Heart right ventricle (tissue), 16 donors: ENCODE measurements around the gene TPP2. TPM values are rescaled to one million over a fixed set of nuclear protein-coding genes. Genes with fewer than 3 reads are reported as not detected.

Experiments
- ATAC-seq, 8 donors: fragments of 200-7000 bp; cut with Tn5 transposase; one replicate each; pipeline ENCODE4 v1.9.1; 2020; ENCODE audit warnings: mild to moderate bottlenecking in 8 of 8, moderate library complexity in 8 of 8, moderate number of reproducible peaks in 1 of 8
- DNase-seq, 2 donors: peaks; one replicate each; pipeline ENCODE4 v3.0.0-alpha.2; 2020
- H3K27ac ChIP-seq, 10 donors: fragments of 200-600 bp; sonication (generic) in 2 of 10; one replicate each; pipeline versions ENCODE4 v1.5.0 to v1.8.0; 2020 to 2022; ENCODE audit warnings: mild to moderate bottlenecking in 3 of 10
- H3K27me3 ChIP-seq, 7 donors: fragments of 200-600 bp; one replicate each; pipeline ENCODE4 v1.8.0; 2021 to 2022; ENCODE audit warnings: mild to moderate bottlenecking in 2 of 7
- H3K36me3 ChIP-seq, 9 donors: fragments of 200-600 bp; sonication (generic) in 1 of 9; one replicate each; pipeline versions ENCODE4 v1.5.0 to v1.8.0; 2020 to 2022; ENCODE audit warnings: mild to moderate bottlenecking in 2 of 9
- H3K4me1 ChIP-seq, 9 donors: fragments of 200-600 bp; sonication (generic) in 1 of 9; one replicate each; pipeline versions ENCODE4 v1.5.0 to v1.8.0; 2020 to 2022; ENCODE audit warnings: mild to moderate bottlenecking in 4 of 9
- H3K4me3 ChIP-seq, 10 donors: fragments of 200-600 bp; sonication (generic) in 2 of 10; one replicate each; pipeline versions ENCODE4 v1.5.0 to v1.8.0; 2020 to 2022; ENCODE audit warnings: mild to moderate bottlenecking in 7 of 10, moderate library complexity in 2 of 10
- H3K9me3 ChIP-seq, 11 donors: fragments of 200-600 bp in 10 of 11; sonication (generic) in 2 of 11; one replicate each; pipeline versions ENCODE4 v1.5.0 to v1.8.0; 2013 to 2022; ENCODE audit warnings: mild to moderate bottlenecking in 2 of 11, control low read depth in 1 of 11, moderate library complexity in 1 of 11
- WGBS, 2 donors: extraction: QIAGEN DNeasy Blood & Tissue Kit; methylation state at CpG; one replicate each; pipeline ENCODE4 v1.1.7; 2013; ENCODE audit warnings: inconsistent platforms in 1 of 2; 5-methylcytosine and 5-hydroxymethylcytosine counted together
- intact Hi-C, 10 donors: fragments of 100-400 bp; cut with DNase I; formaldehyde crosslinking; loops; one replicate each; pipeline versions ENCODE4 v1.11.1 to v1.14.2; 2022
- polyA plus RNA-seq, 2 donors: library from polyadenylated mRNA; stranded (reverse); fragments of 200-250 nt; gene quantifications; one replicate each; pipeline ENCODE4 v1.2.3, GENCODE V29; 2013
- total RNA-seq, 10 donors: library from RNA; stranded (reverse); fragmentation: NEBNext Ultra II Directional in 3 of 10; extraction: Animal tissue kit (Norgen Biotek cat#: 25700) in 3 of 10; gene quantifications; one replicate each; pipeline versions ENCODE4 v1.2.1 to v1.2.4, GENCODE V29; 2021 to 2023
- TF ChIP-seq, protein P1 (sequence below), 9 donors: fragments of 200-600 bp; sonication (generic) in 2 of 9; IDR thresholded peaks; one replicate each; pipeline versions ENCODE4 v1.5.0 to v1.8.0; 2021 to 2022; ENCODE audit warnings: antibody characterized with exemption in 9 of 9, mild to moderate bottlenecking in 5 of 9, moderate library complexity in 1 of 9
- donor health status: Arrhythmogenic right ventricular cardiomyopathy.
- donor health status: ischemic (EF 13 %, LVEDD 7.1; RV severe dilation, severe dysfunction).
- donor health status: healthy with polysubstance abuse.
- donor health status: DM: no; HTN: yes; CAD: no.
- donor health status: DM: no; HTN: no; CAD: no.
- donor health status: ischemic (EF 25% LVEDD 6.9; RV normal size, moderate dysfunction).
- donor health status: ischemic (EF 25% LVEDD 5.7; RV mildly dilated, moderate dysfunction).
- donor health status: healthy.
- donor health status: DM: yes; HTN: yes; CAD: no.
- donor health status: Ischemic cardiomyopathy.
- donor health status: ischemic (EF 35%, LVEDD 5.7; RV mildly dilated, moderate dysfunction).
- donor health status: nonischemic (EF 11% LVEDD 7.7; RV severe dilation, severe dysfunction).
- donor health status: DM: yes; HTN: yes; CAD: no.
- donor health status: PGD.
- donor health status: ischemic (EF 29% LVEDD 5.4; RV normal size, mild dysfunction).
- donor health status: nonischemic (EF 23%, LVEDD 6.1; RV moderate dilation, normal function).

The TPP2 gene
- total and polyA plus RNA-seq, 12 donors: 13.2 to 36.8 (median 31.1) TPM

DNA sequence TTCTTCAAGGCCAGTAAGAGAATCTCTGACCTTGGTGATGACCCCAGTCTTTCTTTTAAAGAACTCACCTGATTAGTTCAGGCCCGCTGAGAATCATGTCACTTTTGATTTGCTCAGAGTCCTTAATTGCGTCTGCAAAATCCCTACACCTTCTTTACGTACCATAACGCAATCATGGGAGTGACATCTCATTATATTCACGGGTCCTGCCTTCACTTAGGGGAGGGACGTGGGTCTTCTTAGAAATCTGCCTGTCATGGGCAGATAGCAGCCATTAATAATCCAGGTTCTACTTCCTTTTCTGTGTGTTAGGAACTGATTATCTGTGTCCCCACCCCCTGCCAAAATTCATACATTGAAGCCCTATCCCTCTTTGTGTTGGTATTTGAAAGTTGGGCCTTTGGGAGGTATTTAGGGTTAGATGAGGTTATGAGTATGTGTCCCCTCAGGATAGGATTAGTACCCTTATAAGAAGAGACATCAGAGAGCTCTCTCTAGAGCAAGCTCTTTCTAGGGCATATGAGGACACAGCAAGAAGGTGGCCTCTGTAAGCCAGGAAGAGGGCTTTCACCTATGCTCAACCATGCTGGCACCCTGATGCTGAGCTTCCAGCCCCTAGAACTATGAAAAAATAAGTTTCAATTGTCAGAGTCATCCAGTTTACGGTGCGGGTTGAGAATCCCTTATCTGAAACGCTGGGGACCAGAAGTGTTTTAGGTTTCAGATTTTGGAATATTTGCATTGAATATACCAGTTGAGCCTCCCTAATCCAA, 9.9 kb downstream of the TPP2 start:
- Histone ChIP-seq H3K4me1 (peaks cover 0 to 40% (median 8%) of the 10 kb centered on the region in 9 donors), H3K27me3 (no peaks in the 10 kb centered on the region), H3K9me3 (no peaks in the 10 kb centered on the region), H3K36me3 (peaks cover 0 to 77% (median 25%) of the 10 kb centered on the region in 9 donors), H3K4me3 (no peak overlapping the region), H3K27ac (no peak overlapping the region)
- no peak for DNase-seq
- 94 to 95% methylated on average over 9 of the region's 9 CpGs for WGBS, 2 donors
- TF ChIP-seq, protein P1, sequence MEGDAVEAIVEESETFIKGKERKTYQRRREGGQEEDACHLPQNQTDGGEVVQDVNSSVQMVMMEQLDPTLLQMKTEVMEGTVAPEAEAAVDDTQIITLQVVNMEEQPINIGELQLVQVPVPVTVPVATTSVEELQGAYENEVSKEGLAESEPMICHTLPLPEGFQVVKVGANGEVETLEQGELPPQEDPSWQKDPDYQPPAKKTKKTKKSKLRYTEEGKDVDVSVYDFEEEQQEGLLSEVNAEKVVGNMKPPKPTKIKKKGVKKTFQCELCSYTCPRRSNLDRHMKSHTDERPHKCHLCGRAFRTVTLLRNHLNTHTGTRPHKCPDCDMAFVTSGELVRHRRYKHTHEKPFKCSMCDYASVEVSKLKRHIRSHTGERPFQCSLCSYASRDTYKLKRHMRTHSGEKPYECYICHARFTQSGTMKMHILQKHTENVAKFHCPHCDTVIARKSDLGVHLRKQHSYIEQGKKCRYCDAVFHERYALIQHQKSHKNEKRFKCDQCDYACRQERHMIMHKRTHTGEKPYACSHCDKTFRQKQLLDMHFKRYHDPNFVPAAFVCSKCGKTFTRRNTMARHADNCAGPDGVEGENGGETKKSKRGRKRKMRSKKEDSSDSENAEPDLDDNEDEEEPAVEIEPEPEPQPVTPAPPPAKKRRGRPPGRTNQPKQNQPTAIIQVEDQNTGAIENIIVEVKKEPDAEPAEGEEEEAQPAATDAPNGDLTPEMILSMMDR (IDR thresholded peaks at IDR 0.05): no peak
- intact Hi-C loops: loop anchor here in 1 of 10 donors (5.0 kb wide), 1 partner anchor 36 kb away; no protein-coding TSS in a partner anchor
- ATAC-seq: no peak

DNA sequence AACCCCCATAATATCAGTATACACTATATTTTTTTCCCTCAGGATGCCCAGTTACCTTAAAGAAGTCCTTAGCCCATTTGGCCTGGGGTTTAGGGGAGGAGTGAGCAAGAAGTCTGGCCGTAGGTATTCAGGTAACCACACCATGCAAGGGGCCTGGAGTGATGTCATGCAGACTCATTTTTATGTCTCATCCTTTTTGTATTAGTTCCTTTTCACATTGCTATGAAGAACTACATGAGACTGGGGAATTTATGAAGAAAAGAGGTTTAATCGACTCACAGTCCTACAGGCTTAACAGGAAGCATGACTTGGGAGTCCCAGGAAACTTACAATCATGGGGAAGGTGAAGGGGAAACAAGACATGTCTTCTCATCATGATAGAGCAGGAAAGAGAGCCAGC, 12.2 kb downstream of the TPP2 start:
- WGBS, 2 donors: 95 to 98% methylated on average over 2 of the region's 2 CpGs
- Histone ChIP-seq H3K9me3 (no peaks in the 10 kb centered on the region), H3K27ac (no peak overlapping the region), H3K4me1 (peaks cover 0 to 37% (median 8%) of the 10 kb centered on the region in 9 donors), H3K4me3 (no peak overlapping the region), H3K27me3 (no peaks in the 10 kb centered on the region), H3K36me3 (peaks cover 0 to 83% (median 25%) of the 10 kb centered on the region in 9 donors)
- intact Hi-C loops: loop anchor here in 1 of 10 donors (5.0 kb wide), 1 partner anchor 33 kb away; no protein-coding TSS in a partner anchor
- DNase-seq (no peak), ATAC-seq (no peak)
- TF ChIP-seq, protein P1 (IDR thresholded peaks at IDR 0.05): no peak

DNA sequence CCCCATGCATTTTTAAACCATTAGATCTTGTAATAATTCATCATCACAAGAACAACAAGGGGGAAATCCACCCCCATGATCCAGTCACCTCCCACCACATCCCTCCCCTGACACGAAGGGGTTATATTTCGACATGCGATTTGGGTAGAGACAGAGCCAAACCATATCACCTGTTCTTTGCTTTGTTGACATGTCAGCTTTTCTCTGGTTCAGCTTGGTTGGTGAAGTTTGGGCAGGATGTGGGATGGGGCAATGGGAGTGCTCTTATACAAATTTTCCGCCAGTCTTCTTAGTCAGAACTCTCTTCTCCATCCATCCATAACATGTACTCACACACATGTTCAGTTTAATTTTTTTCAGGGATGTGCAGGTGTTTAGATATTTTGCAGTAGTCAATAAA, 12.9 kb downstream of the TPP2 start:
- intact Hi-C loops: loop anchor here in 1 of 10 donors (5.0 kb wide), 1 partner anchor 33 kb away; no protein-coding TSS in a partner anchor
- WGBS, 2 donors: 95 to 98% methylated on average over 4 of the region's 4 CpGs
- TF ChIP-seq, protein P1 (IDR thresholded peaks at IDR 0.05): no peak
- H3K27ac ChIP-seq: no peak overlapping the region
- no peaks in the 10 kb centered on the region for H3K9me3 ChIP-seq
- peaks cover 0 to 88% (median 21%) of the 10 kb centered on the region in 9 donors for H3K36me3 ChIP-seq
- H3K4me3 ChIP-seq: no peak overlapping the region
- H3K27me3 ChIP-seq: no peaks in the 10 kb centered on the region
- H3K4me1 ChIP-seq: peaks cover 0 to 32% (median 8%) of the 10 kb centered on the region in 9 donors
- ATAC-seq (no peak), DNase-seq (no peak)

DNA sequence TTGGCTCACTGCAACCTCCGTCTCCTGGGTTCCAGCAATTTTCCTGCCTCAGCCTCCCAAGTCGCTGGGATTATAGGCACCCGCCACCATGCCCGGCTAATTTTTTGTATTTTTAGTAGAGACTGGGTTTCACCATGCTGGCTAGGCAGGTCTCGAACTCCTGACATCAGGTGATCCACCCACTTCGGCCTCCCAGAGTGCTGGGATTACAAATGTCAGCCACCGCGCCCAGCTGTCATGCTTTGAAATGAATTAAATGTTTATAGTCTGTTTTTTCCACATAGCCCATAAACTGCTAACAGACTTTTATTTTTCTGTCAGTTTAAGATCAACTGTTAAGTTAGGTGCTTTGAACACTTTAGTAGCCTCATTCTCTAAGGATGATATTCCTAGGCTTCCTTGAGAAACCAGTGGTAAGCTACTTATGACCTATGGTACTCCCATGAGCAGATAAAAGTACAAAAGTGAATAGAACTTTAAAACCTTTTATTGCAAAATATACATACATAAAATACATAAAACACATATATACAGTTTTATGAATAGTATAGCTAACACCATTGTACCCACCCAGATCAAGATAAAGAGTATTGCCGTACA, 13.6 kb downstream of the TPP2 start:
- TF ChIP-seq, protein P1 (IDR thresholded peaks at IDR 0.05): no peak
- ATAC-seq (no peak), DNase-seq (no peak)
- peaks cover 0 to 88% (median 17%) of the 10 kb centered on the region in 9 donors for H3K36me3 ChIP-seq
- no peaks in the 10 kb centered on the region for H3K9me3 ChIP-seq
- H3K4me3 ChIP-seq: no peak overlapping the region
- H3K4me1 ChIP-seq: peaks cover 0 to 32% (median 8%) of the 10 kb centered on the region in 9 donors
- intact Hi-C loops: no loop called here
- WGBS, 2 donors: 98 to 99% methylated on average over 9 of the region's 9 CpGs
- H3K27ac ChIP-seq: no peak overlapping the region
- no peaks in the 10 kb centered on the region for H3K27me3 ChIP-seq
